HG02623 (cell line): Measurements from ENCODE around the gene GDF9.

ENCODE experiments used
- ATAC-seq: cut with Tn5 transposase; IDR thresholded peaks from one replicate; pipeline ENCODE4 v1.9.1; 2021; ENCODE audit warnings: moderate library complexity; ENCODE audit not compliant: unreplicated experiment

GDF9 gene

GRCh38 chr5:132839426-132840301 is 26.6 kb downstream of the GDF9 start:
- ATAC-seq: no peak

GRCh38 chr5:132838516-132839282 is 27.6 kb downstream of the GDF9 start:
- no peak for ATAC-seq

- ATAC-seq: no peak
Measured at GRCh38 chr5:132837868-132838267, 28.4 kb downstream of the GDF9 start.

- ATAC-seq: no peak
Measured at GRCh38 chr5:132836852-132837251, 29.4 kb downstream of the GDF9 start.

- no peak for ATAC-seq
Measured at GRCh38 chr5:132834057-132834456, 32.2 kb downstream of the GDF9 start.

GRCh38 chr5:132832612-132833011 is 33.7 kb downstream of the GDF9 start:
- no peak for ATAC-seq

GRCh38 chr5:132831095-132831860 is 35.0 kb downstream of the GDF9 start:
- ATAC-seq: no peak

- ATAC-seq: peak; percentile 61
Measured at GRCh38 chr5:132830436-132831094, 35.7 kb downstream of the GDF9 start, which contains the start of gene SHROOM1. Gene SHROOM1, minus strand, starts transcription at chr5:132830647. Its CDS starts 4,507 bp downstream, at chr5:132826140.

GRCh38 chr5:132829742-132830435 is 36.4 kb downstream of the GDF9 start:
- ATAC-seq: peak; percentile 59

GRCh38 chr5:132828846-132829494 is 37.3 kb downstream of the GDF9 start:
- no peak for ATAC-seq

GRCh38 chr5:132827943-132828673 is 38.2 kb downstream of the GDF9 start:
- ATAC-seq: no peak

GRCh38 chr5:132826424-132827082 is 39.7 kb downstream of the GDF9 start:
- no peak for ATAC-seq

GRCh38 chr5:132825834-132826391 is 40.4 kb downstream of the GDF9 start:
- ATAC-seq: no peak

- no peak for ATAC-seq
Measured at GRCh38 chr5:132825033-132825833, 41.0 kb downstream of the GDF9 start.

GRCh38 chr5:132824426-132824825 is 41.8 kb downstream of the GDF9 start:
- ATAC-seq: no peak

- no peak for ATAC-seq
Measured at GRCh38 chr5:132823481-132824050, 42.7 kb downstream of the GDF9 start.
